Osteoblast (primary cell): ENCODE measurements around the gene CAMK2A. TPM values are rescaled to one million over a fixed set of nuclear protein-coding genes. Genes with fewer than 3 reads are reported as not detected.

Experiments
- DNase-seq: peaks from one replicate; pipeline ENCODE4 v3.0.0; 2011; ENCODE audit warnings: low spot score, mixed read lengths; ENCODE audit not compliant: insufficient read length; ENCODE audit errors: missing footprints
- H2AFZ ChIP-seq: 2 replicates; pipeline ENCODE4 v1.6.0; 2011; ENCODE audit warnings: mild to moderate bottlenecking, low read length
- H3K27ac ChIP-seq: 2 replicates; pipeline ENCODE4 v1.5.1; 2011; ENCODE audit warnings: mild to moderate bottlenecking, low read depth, low read length, moderate library complexity
- H3K27me3 ChIP-seq: 2 replicates; pipeline ENCODE4 v1.6.0; 2012; ENCODE audit warnings: mild to moderate bottlenecking, control low read depth, inconsistent platforms, low read length, moderate library complexity; ENCODE audit not compliant: insufficient read depth
- H3K36me3 ChIP-seq: 2 replicates; pipeline ENCODE4 v1.5.1; 2011; ENCODE audit warnings: mild to moderate bottlenecking, low read length, control low read depth, moderate library complexity; ENCODE audit not compliant: insufficient read depth
- H3K4me1 ChIP-seq: 2 replicates; pipeline ENCODE4 v1.5.1; 2011; ENCODE audit warnings: mild to moderate bottlenecking, low read length, control low read depth, moderate library complexity; ENCODE audit not compliant: insufficient read depth
- H3K4me2 ChIP-seq: 2 replicates; pipeline ENCODE4 v1.6.0; 2011; ENCODE audit warnings: mild to moderate bottlenecking, low read length; ENCODE audit not compliant: insufficient read depth
- H3K4me3 ChIP-seq: fragments of 200-600 bp; sonication (generic); 3 replicates; pipeline ENCODE4 v1.5.1; 2012; ENCODE audit warnings: mild to moderate bottlenecking, low read length, inconsistent platforms; ENCODE audit not compliant: insufficient read depth
- H3K79me2 ChIP-seq: 2 replicates; pipeline ENCODE4 v1.6.0; 2012; ENCODE audit warnings: mild to moderate bottlenecking, low read length, control low read depth, inconsistent platforms; ENCODE audit not compliant: insufficient read depth
- H3K9me3 ChIP-seq: 2 replicates; pipeline ENCODE4 v1.5.1; 2011; ENCODE audit warnings: low read depth, low read length, control low read depth
- H4K20me1 ChIP-seq: 2 replicates; pipeline ENCODE4 v1.6.0; 2012; ENCODE audit warnings: mild to moderate bottlenecking, low read length, control low read depth; ENCODE audit not compliant: insufficient read depth
- total RNA-seq: library from RNA; depleted of rRNA; stranded (reverse); fragments of >200 nt; gene quantifications from 2 replicates; pipeline ENCODE4 v1.2.3, GENCODE V29; 2012
- TF ChIP-seq, protein P1 (sequence below): IDR thresholded peaks from 2 replicates; pipeline ENCODE4 v1.5.1; 2011; ENCODE audit warnings: mild to moderate bottlenecking, low read depth, low read length, moderate library complexity; ENCODE audit errors: extremely low read depth

CAMK2A gene
- total RNA-seq, 1 donor: 0.36 TPM

GRCh38 chr5:150203832-150204589 lies 85.6 kb downstream of the CAMK2A start:
- H3K79me2 ChIP-seq: no peaks in the 10 kb centered on the region
- TF ChIP-seq, protein P1, sequence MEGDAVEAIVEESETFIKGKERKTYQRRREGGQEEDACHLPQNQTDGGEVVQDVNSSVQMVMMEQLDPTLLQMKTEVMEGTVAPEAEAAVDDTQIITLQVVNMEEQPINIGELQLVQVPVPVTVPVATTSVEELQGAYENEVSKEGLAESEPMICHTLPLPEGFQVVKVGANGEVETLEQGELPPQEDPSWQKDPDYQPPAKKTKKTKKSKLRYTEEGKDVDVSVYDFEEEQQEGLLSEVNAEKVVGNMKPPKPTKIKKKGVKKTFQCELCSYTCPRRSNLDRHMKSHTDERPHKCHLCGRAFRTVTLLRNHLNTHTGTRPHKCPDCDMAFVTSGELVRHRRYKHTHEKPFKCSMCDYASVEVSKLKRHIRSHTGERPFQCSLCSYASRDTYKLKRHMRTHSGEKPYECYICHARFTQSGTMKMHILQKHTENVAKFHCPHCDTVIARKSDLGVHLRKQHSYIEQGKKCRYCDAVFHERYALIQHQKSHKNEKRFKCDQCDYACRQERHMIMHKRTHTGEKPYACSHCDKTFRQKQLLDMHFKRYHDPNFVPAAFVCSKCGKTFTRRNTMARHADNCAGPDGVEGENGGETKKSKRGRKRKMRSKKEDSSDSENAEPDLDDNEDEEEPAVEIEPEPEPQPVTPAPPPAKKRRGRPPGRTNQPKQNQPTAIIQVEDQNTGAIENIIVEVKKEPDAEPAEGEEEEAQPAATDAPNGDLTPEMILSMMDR: no peak
- no peak overlapping the region for H3K4me3 ChIP-seq
- no peak overlapping the region for H3K27ac ChIP-seq
- no peak overlapping the region for H2AFZ ChIP-seq
- H3K4me1 ChIP-seq: peaks cover 9% of the 10 kb centered on the region
- peaks cover 9% of the 10 kb centered on the region for H3K27me3 ChIP-seq
- no peaks in the 10 kb centered on the region for H3K9me3 ChIP-seq
- H3K4me2 ChIP-seq: no peak overlapping the region
- H3K36me3 ChIP-seq: no peaks in the 10 kb centered on the region
- no peaks in the 10 kb centered on the region for H4K20me1 ChIP-seq
- no peak for DNase-seq

DNA sequence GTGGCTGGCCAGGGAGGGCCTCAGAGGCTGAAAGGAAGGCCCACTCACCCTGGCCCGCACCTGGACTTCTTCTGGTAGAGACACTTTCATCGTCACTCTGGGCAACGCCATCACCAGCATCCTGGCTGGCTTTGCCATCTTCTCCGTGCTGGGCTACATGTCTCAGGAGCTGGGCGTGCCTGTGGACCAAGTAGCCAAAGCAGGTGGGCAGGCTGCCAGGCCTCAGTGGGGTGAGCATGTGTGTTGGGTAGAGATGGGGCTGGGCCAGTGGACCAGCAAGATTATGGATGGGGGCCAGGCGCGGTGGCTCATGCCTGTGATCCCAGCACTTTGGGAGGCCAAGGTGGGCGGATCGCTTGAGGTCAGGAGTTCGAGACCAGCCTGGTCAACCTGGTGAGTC lies 87.1 kb downstream of the CAMK2A start:
- H3K79me2 ChIP-seq: no peaks in the 10 kb centered on the region
- no peaks in the 10 kb centered on the region for H3K9me3 ChIP-seq
- TF ChIP-seq, protein P1: no peak
- H3K36me3 ChIP-seq: no peaks in the 10 kb centered on the region
- H4K20me1 ChIP-seq: no peaks in the 10 kb centered on the region
- no peak overlapping the region for H3K4me2 ChIP-seq
- H3K4me1 ChIP-seq: no peaks in the 10 kb centered on the region
- H3K27me3 ChIP-seq: peaks cover 15% of the 10 kb centered on the region
- no peak for DNase-seq
- no peak overlapping the region for H2AFZ ChIP-seq
- no peak overlapping the region for H3K27ac ChIP-seq
- no peak overlapping the region for H3K4me3 ChIP-seq

DNA sequence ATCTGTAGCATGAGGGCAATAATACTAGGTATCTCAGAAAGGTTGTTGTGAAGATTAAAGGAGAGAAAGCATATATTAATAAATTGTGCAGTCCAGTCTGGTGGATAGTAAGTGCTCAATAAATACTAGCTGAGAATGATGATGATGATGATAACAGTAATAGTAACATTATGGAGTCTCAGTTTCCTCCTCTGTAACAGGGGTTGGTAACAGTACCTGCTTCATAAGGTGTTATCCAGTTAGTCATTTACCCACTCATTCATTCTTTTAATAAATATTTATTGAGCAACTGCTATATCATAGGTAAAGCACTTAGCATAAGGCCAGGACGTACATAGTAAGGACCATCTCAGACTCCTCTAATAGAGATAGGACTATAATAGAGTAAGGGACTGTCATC lies 92.1 kb downstream of the CAMK2A start:
- Histone ChIP-seq H4K20me1 (no peaks in the 10 kb centered on the region), H3K36me3 (no peaks in the 10 kb centered on the region), H3K4me1 (no peaks in the 10 kb centered on the region), H3K79me2 (no peaks in the 10 kb centered on the region), H3K9me3 (no peaks in the 10 kb centered on the region), H2AFZ (no peak overlapping the region), H3K27ac (no peak overlapping the region), H3K4me3 (no peak overlapping the region), H3K4me2 (no peak overlapping the region), H3K27me3 (peaks cover 22% of the 10 kb centered on the region)
- DNase-seq: no peak
- TF ChIP-seq, protein P1: no peak

DNA sequence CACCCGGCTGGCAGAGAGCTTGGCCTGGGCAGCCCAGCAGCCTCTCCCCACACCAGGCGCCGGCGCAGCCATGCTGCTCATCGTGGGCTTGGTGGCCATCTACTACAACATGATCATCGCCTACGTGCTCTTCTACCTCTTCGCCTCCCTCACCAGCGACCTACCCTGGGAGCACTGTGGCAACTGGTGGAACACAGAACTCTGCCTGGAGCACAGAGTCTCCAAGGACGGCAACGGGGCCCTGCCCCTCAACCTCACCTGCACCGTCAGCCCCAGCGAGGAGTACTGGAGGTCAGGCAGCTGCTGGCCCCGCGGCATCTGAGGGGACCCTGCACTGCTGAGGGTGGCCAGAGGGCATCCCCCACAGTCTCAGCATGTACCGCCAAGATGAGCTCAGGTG lies 92.6 kb downstream of the CAMK2A start:
- H3K27ac ChIP-seq: no peak overlapping the region
- TF ChIP-seq, protein P1: no peak
- no peaks in the 10 kb centered on the region for H3K4me1 ChIP-seq
- DNase-seq: no peak
- H3K79me2 ChIP-seq: no peaks in the 10 kb centered on the region
- peaks cover 23% of the 10 kb centered on the region for H3K27me3 ChIP-seq
- no peak overlapping the region for H2AFZ ChIP-seq
- H3K4me3 ChIP-seq: no peak overlapping the region
- H3K9me3 ChIP-seq: no peaks in the 10 kb centered on the region
- H3K4me2 ChIP-seq: no peak overlapping the region
- H3K36me3 ChIP-seq: no peaks in the 10 kb centered on the region
- no peaks in the 10 kb centered on the region for H4K20me1 ChIP-seq
